HT1080 (cell line): ENCODE data around the gene PELI2. TPM values are rescaled to one million over a fixed set of nuclear protein-coding genes. Genes with fewer than 3 reads are reported as not detected.

Experiments
- DNase-seq: peaks from one replicate; pipeline ENCODE4 v3.0.0-alpha.2; 2015; ENCODE audit warnings: low read depth
- total RNA-seq: library from RNA; depleted of rRNA; stranded (reverse); fragments of >200 nt; shearing (Covaris generic); gene quantifications from 2 replicates; pipeline ENCODE4 v1.2.3, GENCODE V29; 2014

PELI2 gene
- total RNA-seq, 1 experiment from 2014 or later, result 2.1 TPM

DNA sequence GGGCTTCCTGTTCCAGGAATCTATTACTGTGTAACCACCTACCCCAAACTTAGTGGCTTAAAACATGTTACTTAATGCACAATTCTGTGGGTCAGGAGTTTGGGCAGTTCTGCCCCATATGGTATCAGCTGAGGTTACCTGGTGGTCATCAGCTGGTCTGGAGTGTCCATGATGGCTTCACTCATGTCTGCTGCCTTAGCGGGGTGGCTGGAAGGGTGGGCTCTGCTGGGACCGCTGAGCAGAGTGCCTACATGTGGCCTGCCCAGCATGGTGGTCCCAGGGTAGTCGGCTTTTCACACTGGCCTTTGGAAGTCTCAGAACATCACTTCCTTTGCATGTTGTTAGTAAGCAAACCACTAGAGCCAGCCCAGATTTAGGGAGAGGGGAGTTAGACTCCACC lies 53.9 kb downstream of the PELI2 start:
- DNase-seq, result no peak

GRCh38 chr14:56172571-56172971 lies 54.4 kb downstream of the PELI2 start:
- peak; percentile 81 for DNase-seq

DNA sequence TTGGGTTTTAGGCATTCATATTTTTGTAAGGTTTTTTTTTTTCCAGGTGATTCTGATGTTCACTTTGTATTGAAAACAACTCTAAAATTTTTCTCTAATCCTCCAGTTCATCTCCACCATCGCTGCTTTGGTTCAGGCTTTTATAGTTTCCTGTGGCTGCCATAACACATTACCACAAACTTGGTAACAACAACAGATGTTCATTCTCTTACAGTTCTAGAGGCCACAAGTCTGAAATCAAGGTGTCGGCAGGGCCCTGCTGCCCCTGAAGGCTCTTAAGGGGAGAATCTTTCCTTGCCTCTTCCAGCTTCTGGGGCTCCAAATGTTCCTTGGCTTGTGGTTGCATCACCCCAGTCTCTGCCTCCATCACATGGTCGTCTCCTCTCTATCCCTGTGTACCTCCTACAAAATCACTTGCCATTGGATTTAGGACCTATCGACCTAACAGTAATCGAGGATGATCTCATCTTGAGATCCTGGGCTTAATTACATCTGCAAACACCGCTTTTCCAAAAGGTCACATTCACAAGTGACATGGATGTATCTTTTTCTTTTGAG lies 55.2 kb downstream of the PELI2 start:
- DNase-seq, result no peak

DNA sequence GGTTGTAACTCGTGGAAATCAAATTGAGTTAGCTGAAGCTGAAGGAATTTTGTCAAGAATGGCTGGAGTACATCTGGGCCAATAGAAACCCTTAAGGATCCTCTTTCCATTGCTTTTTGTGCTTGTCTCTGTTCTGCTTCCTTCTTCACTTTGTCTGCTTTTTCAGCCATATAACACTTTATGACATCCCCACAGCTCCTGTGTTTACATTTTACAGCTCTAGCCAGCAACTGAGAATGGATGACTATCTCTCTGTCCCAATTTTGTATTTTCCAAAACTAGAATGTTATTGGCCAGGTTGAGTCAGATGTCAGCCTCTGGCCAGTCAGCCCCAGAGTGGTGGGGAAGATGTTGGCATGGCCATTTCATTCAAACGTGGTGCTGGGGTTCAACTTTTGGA lies 57.6 kb downstream of the PELI2 start:
- DNase-seq, result no peak

DNA sequence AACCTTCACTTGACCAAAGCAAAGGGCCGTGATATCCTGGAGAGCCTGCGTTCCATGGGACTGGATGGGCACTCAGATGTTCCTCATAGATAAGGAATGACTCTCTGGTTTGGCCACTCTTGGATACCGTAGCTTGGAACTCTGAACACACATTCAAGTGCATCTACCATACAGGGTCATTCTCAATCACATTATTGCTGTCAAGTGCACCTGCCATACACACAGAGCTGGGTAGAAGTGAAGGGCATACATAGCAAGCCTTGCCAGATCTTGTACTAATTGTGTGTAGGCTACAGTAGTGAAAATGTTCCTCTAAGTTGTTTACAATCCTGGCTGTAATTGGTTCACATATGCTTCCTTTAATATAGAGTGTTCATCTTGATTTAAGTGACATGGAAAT lies 58.3 kb downstream of the PELI2 start:
- DNase-seq, result no peak

DNA sequence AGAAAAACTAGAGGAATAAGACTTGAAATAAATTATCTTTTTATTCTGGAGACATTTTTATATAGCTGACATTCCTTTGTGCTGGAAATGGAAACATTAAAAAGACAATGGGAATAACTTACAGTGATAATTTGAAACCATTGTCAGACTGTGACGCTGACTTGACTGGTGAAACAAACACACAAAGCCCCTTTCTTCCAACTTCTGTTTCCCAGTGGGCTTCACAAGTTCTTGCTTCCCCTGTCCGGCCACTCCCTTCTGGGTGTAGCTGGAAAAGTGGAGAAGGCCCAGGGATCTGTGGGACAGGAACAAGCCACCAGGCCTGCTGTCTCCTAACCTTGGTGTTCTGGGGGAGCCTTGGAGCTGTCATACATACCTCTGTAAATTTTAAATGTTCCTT lies 58.8 kb downstream of the PELI2 start:
- no peak for DNase-seq

DNA sequence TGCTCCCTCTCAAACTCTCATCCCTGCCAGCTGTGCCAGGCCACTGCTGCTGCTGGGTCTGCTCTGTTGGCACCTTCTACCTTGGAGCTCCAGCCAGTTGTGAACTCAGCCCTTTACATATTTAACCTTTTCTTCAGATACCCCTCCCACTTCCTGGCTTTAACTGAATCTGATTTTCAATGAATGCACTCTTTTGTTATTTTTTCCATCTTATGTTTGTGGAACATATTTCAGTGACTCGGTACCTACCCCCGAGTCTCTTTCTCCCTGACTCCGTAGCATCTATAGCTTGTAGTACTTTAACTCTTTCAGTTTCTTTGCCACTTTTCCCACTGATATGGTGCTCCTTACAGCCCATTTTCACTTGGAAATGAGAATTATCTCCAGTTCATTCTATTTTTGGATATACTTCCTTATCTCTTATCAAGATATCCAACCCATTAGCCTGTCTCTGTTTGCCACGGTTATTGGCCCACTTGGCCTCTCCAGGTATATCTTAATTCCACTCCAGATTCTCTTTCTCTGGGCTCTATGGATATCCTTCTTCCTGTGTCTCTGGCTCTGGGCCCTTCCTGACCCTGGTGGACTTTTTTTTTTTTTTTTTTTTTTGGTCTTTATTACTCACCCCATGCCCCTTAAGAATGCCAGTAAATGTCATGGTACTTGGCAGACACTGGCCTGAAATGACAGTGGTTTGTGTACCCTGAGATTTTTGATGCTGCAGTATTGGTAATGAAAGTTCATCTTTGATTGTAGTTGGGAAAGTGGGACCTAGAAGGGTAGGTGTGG lies 62.7 kb downstream of the PELI2 start:
- DNase-seq, result no peak

DNA sequence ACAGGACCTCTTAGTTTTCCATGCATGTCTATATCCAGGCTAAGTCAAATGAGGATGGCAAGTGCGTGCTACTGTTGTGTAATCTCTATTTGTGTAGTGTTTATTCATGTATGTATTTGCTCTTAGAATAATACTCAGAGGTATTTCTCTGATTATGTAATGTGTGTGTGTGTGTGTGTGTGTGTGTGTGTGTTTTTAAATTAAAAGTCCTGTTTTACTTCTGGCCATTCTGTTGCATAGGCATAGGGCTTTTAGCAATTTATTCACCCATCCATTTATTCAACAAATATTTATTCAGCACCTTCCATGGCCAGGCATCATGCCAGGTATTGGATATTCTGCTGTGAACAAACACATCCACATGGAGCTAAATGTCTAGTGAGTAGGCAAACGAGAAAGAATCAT lies 63.5 kb downstream of the PELI2 start:
- no peak for DNase-seq

DNA sequence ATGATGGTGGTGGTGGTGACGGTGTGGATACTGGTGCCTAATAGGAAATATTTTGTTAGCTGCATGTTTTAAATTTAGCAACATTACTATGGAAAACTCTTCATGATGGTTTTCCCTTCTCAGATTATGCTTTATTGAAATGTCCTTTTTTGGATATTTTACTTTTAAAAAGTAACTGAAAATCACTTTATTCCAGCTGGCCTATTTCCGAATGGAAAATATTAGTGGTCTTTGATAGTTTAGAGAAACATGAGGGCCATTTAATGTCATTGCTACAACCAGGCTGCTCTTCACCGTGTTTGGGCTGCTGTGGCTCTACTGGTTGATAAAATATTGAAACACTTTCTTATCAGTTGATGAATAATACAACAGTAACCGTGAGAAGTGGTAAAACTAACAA lies 64.2 kb downstream of the PELI2 start:
- no peak for DNase-seq

- DNase-seq, result no peak
Observed at GRCh38 chr14:56183631-56184157, 65.5 kb downstream of the PELI2 start.

DNA sequence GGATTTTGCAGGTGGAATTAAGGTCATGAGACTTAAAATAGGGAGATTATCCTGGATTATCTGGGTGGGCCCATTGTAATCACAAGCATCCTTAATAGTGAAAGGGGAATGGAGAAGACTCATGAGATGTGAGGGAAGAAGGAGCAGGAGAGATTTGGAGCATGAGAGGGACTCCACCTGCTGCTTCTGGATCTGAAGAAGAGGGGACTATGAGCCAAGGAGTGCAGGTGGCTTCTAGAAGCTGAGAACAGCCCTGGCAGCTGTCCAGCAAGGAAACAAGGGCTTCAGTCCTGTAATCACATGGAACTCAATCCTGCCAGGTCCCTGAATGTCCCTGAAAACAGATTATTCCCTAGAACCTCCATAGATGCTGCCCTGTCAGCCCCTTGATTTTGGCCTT lies 67.8 kb downstream of the PELI2 start:
- DNase-seq, result no peak

DNA sequence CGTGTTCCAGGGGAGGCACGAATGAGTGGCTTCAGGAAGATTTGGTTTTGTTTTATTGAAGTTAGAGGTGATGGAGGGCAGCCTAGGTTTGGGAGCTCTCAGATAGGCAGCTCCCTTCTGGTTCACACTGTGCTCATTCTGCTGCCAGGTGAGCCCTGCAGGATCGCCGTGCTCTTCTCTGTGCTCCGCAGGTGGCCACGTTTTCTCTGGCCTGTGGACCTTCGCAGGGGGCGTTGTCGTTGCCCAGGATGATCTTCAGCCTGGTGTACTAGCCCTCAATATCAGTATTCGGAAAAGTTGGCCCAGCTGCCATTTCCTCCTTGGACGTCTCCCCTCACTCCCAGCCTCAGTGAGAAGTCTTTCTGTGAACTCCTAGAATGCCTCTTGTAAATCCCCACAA lies 69.5 kb downstream of the PELI2 start:
- DNase-seq, result no peak

- DNase-seq, result no peak
Observed at GRCh38 chr14:56189307-56189706, 71.1 kb downstream of the PELI2 start.

DNA sequence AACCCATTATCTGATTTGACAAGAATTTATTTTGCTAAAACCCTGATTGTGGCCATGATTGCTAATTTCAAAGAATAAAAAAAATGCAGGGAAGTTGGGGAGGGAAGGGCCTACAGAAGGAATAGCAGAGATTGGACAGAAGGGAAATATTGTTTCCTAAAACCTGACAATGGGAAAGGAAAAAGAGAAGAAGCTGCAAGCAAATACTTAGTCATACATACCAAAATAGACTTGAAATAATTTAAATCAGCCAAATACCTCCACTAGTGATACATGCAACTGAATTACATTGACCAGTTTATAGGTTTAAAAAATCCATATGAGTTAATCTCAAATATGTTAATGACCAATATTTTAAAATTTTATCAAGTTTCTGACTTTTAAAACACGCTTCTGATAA lies 75.1 kb downstream of the PELI2 start:
- no peak for DNase-seq

- DNase-seq, result no peak
Observed at GRCh38 chr14:56194042-56194441, 75.8 kb downstream of the PELI2 start.

GRCh38 chr14:56195223-56195622 lies 77.0 kb downstream of the PELI2 start:
- no peak for DNase-seq

GRCh38 chr14:56195704-56196103 lies 77.5 kb downstream of the PELI2 start:
- peak; percentile 59 for DNase-seq

- DNase-seq, result no peak
Observed at GRCh38 chr14:56196274-56196673, 78.1 kb downstream of the PELI2 start.

DNA sequence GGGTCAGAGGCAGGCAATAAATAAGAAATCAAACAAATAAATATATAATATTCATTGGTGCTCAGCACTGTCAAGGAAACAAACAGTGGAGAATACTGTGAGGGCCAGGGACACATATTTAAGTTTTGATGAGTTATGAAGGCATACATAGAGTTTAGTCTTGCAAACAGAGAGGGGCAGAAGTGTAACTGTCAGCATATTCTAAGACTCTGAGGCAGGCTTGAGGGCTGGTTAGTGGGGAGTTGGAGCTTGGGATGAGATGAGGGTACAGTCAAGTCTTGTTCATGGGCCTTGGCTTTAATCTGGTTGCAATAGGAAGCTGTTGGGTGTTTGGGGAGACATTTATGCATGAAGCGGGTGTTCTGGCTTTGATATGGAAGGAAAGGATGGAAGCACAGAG lies 78.9 kb downstream of the PELI2 start:
- DNase-seq, result no peak

DNA sequence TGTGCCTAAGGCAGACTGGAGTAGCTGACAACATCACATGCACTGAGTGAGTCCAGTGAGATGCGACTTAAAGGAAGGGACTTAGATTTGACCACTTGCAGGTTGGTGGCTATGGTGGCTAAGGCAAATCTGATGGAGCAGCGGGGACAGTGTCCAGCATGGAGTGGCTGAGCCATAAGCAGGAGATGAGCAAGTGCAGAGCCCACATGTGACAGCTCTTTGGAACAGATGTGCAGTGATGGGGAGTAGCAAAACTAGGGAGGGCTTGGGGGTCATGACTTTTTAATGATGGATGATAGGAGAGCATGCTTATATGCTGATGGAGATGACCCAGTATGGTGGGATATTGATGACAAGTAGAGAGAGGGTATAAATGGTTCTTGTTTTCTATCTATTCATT lies 80.2 kb downstream of the PELI2 start:
- no peak for DNase-seq

- DNase-seq, result peak; percentile 87
Observed at GRCh38 chr14:56199095-56199981, 81.1 kb downstream of the PELI2 start.

GRCh38 chr14:56199982-56200577 lies 81.9 kb downstream of the PELI2 start:
- no peak for DNase-seq
